Measurements from ENCODE around the gene KDM4D. TPM values are rescaled to one million over a fixed set of nuclear protein-coding genes. Genes with fewer than 3 reads are reported as not detected.

KDM4D gene
- polyA plus RNA-seq, 1 donor (not counting 4 experiments of a cell fraction or from before 2014, with no cell fraction given) = 1.1 TPM

DNA sequence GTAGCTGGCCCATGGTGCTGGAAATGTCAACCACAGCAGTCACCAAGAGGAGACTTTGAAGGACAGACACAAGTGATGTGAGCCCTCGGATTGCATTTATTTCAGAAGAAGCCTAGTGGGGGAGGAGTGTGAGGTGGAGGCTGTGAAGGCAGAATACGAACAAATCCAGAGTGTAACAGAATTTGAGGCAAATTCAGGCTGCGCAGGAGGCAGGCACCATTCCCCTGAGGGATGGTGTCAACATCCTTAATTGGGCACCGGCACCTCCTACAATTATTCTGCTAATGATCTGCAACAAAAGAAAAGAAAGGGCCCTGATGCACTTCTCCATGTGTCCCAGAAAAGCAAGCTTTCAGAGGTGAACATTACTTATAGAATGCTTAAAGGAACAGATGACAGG, 32.4 kb upstream of the KDM4D start:
- Histone ChIP-seq H3K9me1 (ENCODE audit: control insufficient read depth, extremely low read depth, insufficient read depth, low read length) (no peaks in the 10 kb centered on the region), H3K4me3 (ENCODE audit: control insufficient read depth in 2 of 3, extremely low read depth in 1 of 3, insufficient read depth in 2 of 3, low read depth in 1 of 3, low read length in 3 of 3) (no peak overlapping the region), H4K20me1 (ENCODE audit: control insufficient read depth, extremely low read depth, insufficient read depth, low read length) (no peaks in the 10 kb centered on the region), H3K36me3 (ENCODE audit: control insufficient read depth in 2 of 2, extremely low read depth in 1 of 2, insufficient read depth in 2 of 2, low read length in 2 of 2) (no peaks in the 10 kb centered on the region), H3K79me2 (ENCODE audit: control insufficient read depth, insufficient read depth, low read length) (no peaks in the 10 kb centered on the region), H2AFZ (ENCODE audit: control insufficient read depth, low read length) (no peak overlapping the region), H3K27ac (ENCODE audit: control insufficient read depth, insufficient read depth, low read length) (no peak overlapping the region), H3K9me3 (ENCODE audit: control insufficient read depth, low read depth, low read length) (no peaks in the 10 kb centered on the region), H3K27me3 (ENCODE audit: control insufficient read depth, extremely low read depth, insufficient read depth, low read length) (no peaks in the 10 kb centered on the region), H3K9ac (ENCODE audit: control insufficient read depth, extremely low read depth, insufficient read depth, low read length) (no peak overlapping the region), H3K4me1 (ENCODE audit: control insufficient read depth, extremely low read depth, insufficient read depth, low read length) (no peaks in the 10 kb centered on the region), H3K4me2 (ENCODE audit: control insufficient read depth, extremely low read depth, insufficient read depth, low read depth, low read length) (no peak overlapping the region)
- DNase-seq (ENCODE audit: low read depth, low spot score) (no peak), FAIRE-seq (no peak)
- dilution Hi-C loops (cut with MboI; ENCODE audit: extremely low pct_ligation_motif_present, low sequenced_read_pairs) = no loop called here
- TF ChIP-seq, protein P1, sequence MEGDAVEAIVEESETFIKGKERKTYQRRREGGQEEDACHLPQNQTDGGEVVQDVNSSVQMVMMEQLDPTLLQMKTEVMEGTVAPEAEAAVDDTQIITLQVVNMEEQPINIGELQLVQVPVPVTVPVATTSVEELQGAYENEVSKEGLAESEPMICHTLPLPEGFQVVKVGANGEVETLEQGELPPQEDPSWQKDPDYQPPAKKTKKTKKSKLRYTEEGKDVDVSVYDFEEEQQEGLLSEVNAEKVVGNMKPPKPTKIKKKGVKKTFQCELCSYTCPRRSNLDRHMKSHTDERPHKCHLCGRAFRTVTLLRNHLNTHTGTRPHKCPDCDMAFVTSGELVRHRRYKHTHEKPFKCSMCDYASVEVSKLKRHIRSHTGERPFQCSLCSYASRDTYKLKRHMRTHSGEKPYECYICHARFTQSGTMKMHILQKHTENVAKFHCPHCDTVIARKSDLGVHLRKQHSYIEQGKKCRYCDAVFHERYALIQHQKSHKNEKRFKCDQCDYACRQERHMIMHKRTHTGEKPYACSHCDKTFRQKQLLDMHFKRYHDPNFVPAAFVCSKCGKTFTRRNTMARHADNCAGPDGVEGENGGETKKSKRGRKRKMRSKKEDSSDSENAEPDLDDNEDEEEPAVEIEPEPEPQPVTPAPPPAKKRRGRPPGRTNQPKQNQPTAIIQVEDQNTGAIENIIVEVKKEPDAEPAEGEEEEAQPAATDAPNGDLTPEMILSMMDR (optimal IDR thresholded peaks at IDR 0.05 in 1 of 3, IDR thresholded peaks at IDR 0.05 in 1 of 3, conservative IDR thresholded peaks at IDR 0.05 in 1 of 3; ENCODE audit: extremely low read depth in 1 of 3, insufficient read depth in 2 of 3, low read length in 3 of 3) = no peak
- no peak for TF ChIP-seq EZH2 (IDR thresholded peaks at IDR 0.05; ENCODE audit: low read length)

DNA sequence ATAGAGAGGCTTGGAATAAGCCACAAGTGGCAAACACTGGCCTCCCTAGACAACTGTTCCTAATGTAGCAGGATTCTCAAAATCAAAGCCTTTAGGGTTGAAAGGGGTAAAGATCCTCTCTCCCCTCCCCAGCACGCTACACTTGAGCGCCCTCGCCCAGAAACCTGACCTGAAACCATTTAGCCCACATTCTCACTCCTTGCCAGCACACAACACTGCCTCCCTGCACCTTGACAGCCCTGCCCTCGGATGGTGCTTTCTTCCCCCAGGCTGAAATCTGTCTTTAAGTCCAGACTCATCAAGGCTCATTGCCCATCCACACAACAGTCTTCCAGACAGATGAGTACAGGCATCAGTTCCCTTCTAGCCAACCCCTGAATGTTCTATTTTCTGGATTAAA, 26.7 kb upstream of the KDM4D start:
- no peak for FAIRE-seq
- no peak overlapping the region for H3K9ac ChIP-seq (ENCODE audit: control insufficient read depth, extremely low read depth, insufficient read depth, low read length)
- no peak for TF ChIP-seq EZH2 (IDR thresholded peaks at IDR 0.05; ENCODE audit: low read length)
- TF ChIP-seq, protein P1 (optimal IDR thresholded peaks at IDR 0.05 in 1 of 3, IDR thresholded peaks at IDR 0.05 in 1 of 3, conservative IDR thresholded peaks at IDR 0.05 in 1 of 3; ENCODE audit: extremely low read depth in 1 of 3, insufficient read depth in 2 of 3, low read length in 3 of 3) = no peak
- no peaks in the 10 kb centered on the region for H3K4me1 ChIP-seq (ENCODE audit: control insufficient read depth, extremely low read depth, insufficient read depth, low read length)
- H3K9me3 ChIP-seq (ENCODE audit: control insufficient read depth, low read depth, low read length) = no peaks in the 10 kb centered on the region
- no peak overlapping the region for H2AFZ ChIP-seq (ENCODE audit: control insufficient read depth, low read length)
- dilution Hi-C loops (cut with MboI; ENCODE audit: extremely low pct_ligation_motif_present, low sequenced_read_pairs) = no loop called here
- H3K9me1 ChIP-seq (ENCODE audit: control insufficient read depth, extremely low read depth, insufficient read depth, low read length) = no peaks in the 10 kb centered on the region
- H3K27me3 ChIP-seq (ENCODE audit: control insufficient read depth, extremely low read depth, insufficient read depth, low read length) = no peaks in the 10 kb centered on the region
- no peak for DNase-seq (ENCODE audit: low read depth, low spot score)
- H3K79me2 ChIP-seq (ENCODE audit: control insufficient read depth, insufficient read depth, low read length) = no peaks in the 10 kb centered on the region
- no peak overlapping the region for H3K4me2 ChIP-seq (ENCODE audit: control insufficient read depth, extremely low read depth, insufficient read depth, low read depth, low read length)
- H3K36me3 ChIP-seq (ENCODE audit: control insufficient read depth in 2 of 2, extremely low read depth in 1 of 2, insufficient read depth in 2 of 2, low read length in 2 of 2) = no peaks in the 10 kb centered on the region
- no peak overlapping the region for H3K27ac ChIP-seq (ENCODE audit: control insufficient read depth, insufficient read depth, low read length)
- no peaks in the 10 kb centered on the region for H4K20me1 ChIP-seq (ENCODE audit: control insufficient read depth, extremely low read depth, insufficient read depth, low read length)
- no peak overlapping the region for H3K4me3 ChIP-seq (ENCODE audit: control insufficient read depth in 2 of 3, extremely low read depth in 1 of 3, insufficient read depth in 2 of 3, low read depth in 1 of 3, low read length in 3 of 3)

Data from keratinocyte (primary cell).